ENCODE results near the gene CNKSR3. TPM values are rescaled to one million over a fixed set of nuclear protein-coding genes. Genes with fewer than 3 reads are reported as not detected.

CNKSR3 gene
- polyA plus RNA-seq, 1 of the 3 experiments (the other 2 are of a cell fraction): 1.6 TPM

DNA sequence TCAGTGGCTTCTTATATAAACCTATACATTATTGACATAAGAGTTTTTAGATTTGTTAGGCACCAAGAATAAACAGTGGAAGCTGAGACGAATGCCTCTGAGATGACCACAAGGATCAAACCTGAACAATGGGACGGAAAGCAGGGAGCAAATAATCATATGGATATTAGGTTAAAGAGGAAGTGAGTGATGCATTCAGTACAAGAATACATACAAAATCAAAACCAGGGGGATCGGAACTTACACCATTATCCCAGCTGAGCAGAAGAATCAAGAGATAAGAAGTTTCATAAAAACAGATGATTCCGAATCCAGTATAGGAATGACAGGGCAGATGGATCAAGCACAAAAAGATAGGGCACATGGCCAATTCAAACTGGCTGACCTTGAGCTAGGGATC is 21.9 kb upstream of the CNKSR3 start:
- 80% methylated on average over 4 of the region's 4 CpGs for WGBS (ENCODE audit: low lambda C conversion rate)
- H4K20me1 ChIP-seq (ENCODE audit: insufficient read depth): no peaks in the 10 kb centered on the region
- no peak overlapping the region for H3K4me2 ChIP-seq
- no peaks in the 10 kb centered on the region for H3K79me2 ChIP-seq (ENCODE audit: insufficient read depth)
- ChIA-PET CTCF (no interaction called here), POLR2A (no interaction called here)
- no peaks in the 10 kb centered on the region for H3K4me1 ChIP-seq (ENCODE audit: control insufficient read depth in 1 of 2, insufficient read depth in 2 of 2, low read depth in 1 of 2, low read length in 1 of 2)
- H3F3A ChIP-seq (replicated peaks; ENCODE audit: insufficient read depth): no peaks in the 10 kb centered on the region
- no peaks in the 10 kb centered on the region for H3K9me2 ChIP-seq
- DNase-seq: no peak
- no peak overlapping the region for H3K4me3 ChIP-seq (ENCODE audit: low read depth in 2 of 2, low read length in 1 of 2)
- no peak overlapping the region for H3K27ac ChIP-seq (ENCODE audit: low read depth in 2 of 2, low read length in 1 of 2)
- no peak overlapping the region for H2AFZ ChIP-seq (ENCODE audit: low read depth)
- H3K36me3 ChIP-seq (replicated peaks in 1 of 2; ENCODE audit: control insufficient read depth in 1 of 2, insufficient read depth in 2 of 2, low read length in 1 of 2): no peaks in the 10 kb centered on the region
- no peaks in the 10 kb centered on the region for H3K9me3 ChIP-seq
- H3K27me3 ChIP-seq (ENCODE audit: insufficient read depth): no peaks in the 10 kb centered on the region
- TF ChIP-seq SIN3A (IDR thresholded peaks at IDR 0.05; ENCODE audit: borderline replicate concordance, low read depth, low read length) (no peak), GATA2 (CRISPR knock-in tag; IDR thresholded peaks at IDR 0.05) (no peak), ZBTB33 (IDR thresholded peaks at IDR 0.05; ENCODE audit: borderline replicate concordance, low read depth) (no peak), FOSL2 (IDR thresholded peaks at IDR 0.05; ENCODE audit: borderline replicate concordance, low read depth) (no peak), MAX (IDR thresholded peaks at IDR 0.05; ENCODE audit: low read depth) (no peak), NFIC (IDR thresholded peaks at IDR 0.05; ENCODE audit: borderline replicate concordance) (no peak), RAD21 (IDR thresholded peaks at IDR 0.05; ENCODE audit: low read length) (no peak), JUND (IDR thresholded peaks at IDR 0.05) (no peak), CHD2 (IDR thresholded peaks at IDR 0.05; ENCODE audit: low read length, partially characterized antibody) (no peak), GABPA (IDR thresholded peaks at IDR 0.05; ENCODE audit: low read depth) (no peak), YY1 (IDR thresholded peaks at IDR 0.05; ENCODE audit: low read depth) (no peak), MEF2A (IDR thresholded peaks at IDR 0.05; ENCODE audit: borderline replicate concordance, low read depth) (no peak), FOXM1 (IDR thresholded peaks at IDR 0.05; ENCODE audit: low read depth) (no peak)
- TF ChIP-seq, protein P1, sequence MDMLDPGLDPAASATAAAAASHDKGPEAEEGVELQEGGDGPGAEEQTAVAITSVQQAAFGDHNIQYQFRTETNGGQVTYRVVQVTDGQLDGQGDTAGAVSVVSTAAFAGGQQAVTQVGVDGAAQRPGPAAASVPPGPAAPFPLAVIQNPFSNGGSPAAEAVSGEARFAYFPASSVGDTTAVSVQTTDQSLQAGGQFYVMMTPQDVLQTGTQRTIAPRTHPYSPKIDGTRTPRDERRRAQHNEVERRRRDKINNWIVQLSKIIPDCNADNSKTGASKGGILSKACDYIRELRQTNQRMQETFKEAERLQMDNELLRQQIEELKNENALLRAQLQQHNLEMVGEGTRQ (IDR thresholded peaks at IDR 0.05; ENCODE audit: borderline replicate concordance, low read depth, low read length): no peak
- H3K9ac ChIP-seq: no peak overlapping the region

DNA sequence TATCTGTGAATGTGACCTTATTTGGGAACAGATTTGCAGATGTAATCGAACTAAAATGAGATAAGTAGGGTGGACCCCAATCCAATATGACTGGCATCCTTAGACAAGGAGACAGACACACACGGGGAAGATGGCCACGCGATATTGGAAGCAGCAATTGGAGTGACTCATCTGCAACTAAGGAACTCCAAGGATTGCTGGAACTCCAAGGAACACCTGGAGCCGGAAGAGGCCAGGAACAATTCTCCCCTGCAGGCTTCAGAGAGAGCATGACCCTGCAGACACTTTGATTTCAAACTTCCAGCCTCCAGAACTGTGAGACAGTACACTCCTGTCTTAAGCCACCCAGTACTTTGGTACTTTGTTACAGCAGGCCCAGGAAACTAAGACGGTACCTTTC is 19.5 kb upstream of the CNKSR3 start:
- Histone ChIP-seq H3K27me3 (ENCODE audit: insufficient read depth) (no peaks in the 10 kb centered on the region), H3K4me2 (no peak overlapping the region), H3K9me3 (no peaks in the 10 kb centered on the region), H3K79me2 (ENCODE audit: insufficient read depth) (no peaks in the 10 kb centered on the region), H3K27ac (ENCODE audit: low read depth in 2 of 2, low read length in 1 of 2) (no peak overlapping the region), H4K20me1 (ENCODE audit: insufficient read depth) (no peaks in the 10 kb centered on the region), H3K4me1 (ENCODE audit: control insufficient read depth in 1 of 2, insufficient read depth in 2 of 2, low read depth in 1 of 2, low read length in 1 of 2) (peaks cover 0 to 3% of the 10 kb centered on the region in 2 experiments; a peak in 1 of 4 replicates), H3K9me2 (no peaks in the 10 kb centered on the region), H3K4me3 (ENCODE audit: low read depth in 2 of 2, low read length in 1 of 2) (no peak overlapping the region), H2AFZ (ENCODE audit: low read depth) (no peak overlapping the region), H3F3A (replicated peaks; ENCODE audit: insufficient read depth) (no peaks in the 10 kb centered on the region), H3K36me3 (replicated peaks in 1 of 2; ENCODE audit: control insufficient read depth in 1 of 2, insufficient read depth in 2 of 2, low read length in 1 of 2) (no peaks in the 10 kb centered on the region), H3K9ac (no peak overlapping the region)
- CTCF ChIA-PET: no interaction called here
- no peak for DNase-seq
- POLR2A ChIA-PET: no interaction called here
- 91% methylated on average over 5 of the region's 6 CpGs for WGBS (ENCODE audit: low lambda C conversion rate)
- TF ChIP-seq RFX5 (IDR thresholded peaks at IDR 0.05; ENCODE audit: low read length) (no peak), JUND (IDR thresholded peaks at IDR 0.05) (no peak), REST (IDR thresholded peaks at IDR 0.05; ENCODE audit: low read depth, low read length) (no peak), RAD21 (IDR thresholded peaks at IDR 0.05; ENCODE audit: low read length) (no peak), TAF1 (IDR thresholded peaks at IDR 0.05; ENCODE audit: borderline replicate concordance, low read depth, low read length) (no peak)
- TF ChIP-seq, protein P1 (IDR thresholded peaks at IDR 0.05; ENCODE audit: borderline replicate concordance, low read depth, low read length): no peak
